Liver (tissue), 3 donors: ENCODE results near the gene BAAT.

Experiments
- GABPA ChIP-seq, 2 donors: IDR thresholded peaks in 1 of 2; conservative IDR thresholded peaks in 1 of 2; 2 replicates each; pipeline ENCODE4 v1.6.1; 2016; ENCODE audit warnings: antibody characterized with exemption in 2 of 2, mild to moderate bottlenecking in 1 of 2, moderate library complexity in 1 of 2
- TAF1 ChIP-seq: conservative IDR thresholded peaks from 2 replicates; pipeline ENCODE4 v1.6.1; 2016; ENCODE audit warnings: antibody characterized with exemption, mild to moderate bottlenecking
- YY1 ChIP-seq: IDR thresholded peaks from 2 replicates; pipeline ENCODE4 v1.6.1; 2016; ENCODE audit warnings: antibody characterized with exemption, mild to moderate bottlenecking
- TF ChIP-seq, protein P1 (sequence below): fragments of 150-350 bp; IDR thresholded peaks from 2 replicates; pipeline ENCODE4 v1.5.1; 2017; ENCODE audit warnings: improper control_type of control experiment, low read depth, low read length; ENCODE audit not compliant: missing input control
- TF ChIP-seq, protein P2 (sequence below): IDR thresholded peaks from 2 replicates; pipeline ENCODE4 v1.6.1; 2016; ENCODE audit warnings: antibody characterized with exemption
- TF ChIP-seq, protein P3 (sequence below): IDR thresholded peaks from 2 replicates; pipeline ENCODE4 v1.6.1; 2016; ENCODE audit warnings: antibody characterized with exemption
- TF ChIP-seq, protein P4 (sequence below): IDR thresholded peaks from 2 replicates; pipeline ENCODE4 v1.6.1; 2016; ENCODE audit warnings: antibody characterized with exemption
- donor health status: healthy.
- donor health status: healthy.

DNA sequence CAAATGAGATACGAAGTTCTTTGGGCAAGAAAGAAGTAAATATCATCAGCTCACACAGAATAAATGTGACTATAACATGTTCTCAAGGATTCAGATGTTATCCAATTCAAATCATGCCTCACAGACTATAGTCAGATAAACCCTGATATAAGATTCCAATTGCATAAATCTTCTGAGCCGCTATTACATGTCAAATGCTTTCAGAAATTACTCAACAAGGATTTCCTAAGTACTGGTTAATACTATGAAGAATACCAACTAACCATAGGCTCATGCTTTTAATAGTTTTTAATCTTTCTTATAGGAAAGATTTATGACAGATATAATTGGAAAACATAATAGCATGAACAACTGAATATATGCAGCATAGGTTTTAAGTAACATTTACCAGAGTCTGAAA lies 73.6 kb downstream of the BAAT start:
- TF ChIP-seq GABPA (IDR thresholded peaks at IDR 0.05 in 1 of 2, conservative IDR thresholded peaks at IDR 0.05 in 1 of 2) (no peak), YY1 (no peak), TAF1 (no peak)
- TF ChIP-seq, protein P1, sequence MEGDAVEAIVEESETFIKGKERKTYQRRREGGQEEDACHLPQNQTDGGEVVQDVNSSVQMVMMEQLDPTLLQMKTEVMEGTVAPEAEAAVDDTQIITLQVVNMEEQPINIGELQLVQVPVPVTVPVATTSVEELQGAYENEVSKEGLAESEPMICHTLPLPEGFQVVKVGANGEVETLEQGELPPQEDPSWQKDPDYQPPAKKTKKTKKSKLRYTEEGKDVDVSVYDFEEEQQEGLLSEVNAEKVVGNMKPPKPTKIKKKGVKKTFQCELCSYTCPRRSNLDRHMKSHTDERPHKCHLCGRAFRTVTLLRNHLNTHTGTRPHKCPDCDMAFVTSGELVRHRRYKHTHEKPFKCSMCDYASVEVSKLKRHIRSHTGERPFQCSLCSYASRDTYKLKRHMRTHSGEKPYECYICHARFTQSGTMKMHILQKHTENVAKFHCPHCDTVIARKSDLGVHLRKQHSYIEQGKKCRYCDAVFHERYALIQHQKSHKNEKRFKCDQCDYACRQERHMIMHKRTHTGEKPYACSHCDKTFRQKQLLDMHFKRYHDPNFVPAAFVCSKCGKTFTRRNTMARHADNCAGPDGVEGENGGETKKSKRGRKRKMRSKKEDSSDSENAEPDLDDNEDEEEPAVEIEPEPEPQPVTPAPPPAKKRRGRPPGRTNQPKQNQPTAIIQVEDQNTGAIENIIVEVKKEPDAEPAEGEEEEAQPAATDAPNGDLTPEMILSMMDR, result no peak
- TF ChIP-seq, protein P2, sequence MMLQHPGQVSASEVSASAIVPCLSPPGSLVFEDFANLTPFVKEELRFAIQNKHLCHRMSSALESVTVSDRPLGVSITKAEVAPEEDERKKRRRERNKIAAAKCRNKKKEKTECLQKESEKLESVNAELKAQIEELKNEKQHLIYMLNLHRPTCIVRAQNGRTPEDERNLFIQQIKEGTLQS, result no peak
- TF ChIP-seq, protein P3, sequence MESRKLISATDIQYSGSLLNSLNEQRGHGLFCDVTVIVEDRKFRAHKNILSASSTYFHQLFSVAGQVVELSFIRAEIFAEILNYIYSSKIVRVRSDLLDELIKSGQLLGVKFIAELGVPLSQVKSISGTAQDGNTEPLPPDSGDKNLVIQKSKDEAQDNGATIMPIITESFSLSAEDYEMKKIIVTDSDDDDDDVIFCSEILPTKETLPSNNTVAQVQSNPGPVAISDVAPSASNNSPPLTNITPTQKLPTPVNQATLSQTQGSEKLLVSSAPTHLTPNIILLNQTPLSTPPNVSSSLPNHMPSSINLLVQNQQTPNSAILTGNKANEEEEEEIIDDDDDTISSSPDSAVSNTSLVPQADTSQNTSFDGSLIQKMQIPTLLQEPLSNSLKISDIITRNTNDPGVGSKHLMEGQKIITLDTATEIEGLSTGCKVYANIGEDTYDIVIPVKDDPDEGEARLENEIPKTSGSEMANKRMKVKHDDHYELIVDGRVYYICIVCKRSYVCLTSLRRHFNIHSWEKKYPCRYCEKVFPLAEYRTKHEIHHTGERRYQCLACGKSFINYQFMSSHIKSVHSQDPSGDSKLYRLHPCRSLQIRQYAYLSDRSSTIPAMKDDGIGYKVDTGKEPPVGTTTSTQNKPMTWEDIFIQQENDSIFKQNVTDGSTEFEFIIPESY, result no peak
- TF ChIP-seq, protein P4, sequence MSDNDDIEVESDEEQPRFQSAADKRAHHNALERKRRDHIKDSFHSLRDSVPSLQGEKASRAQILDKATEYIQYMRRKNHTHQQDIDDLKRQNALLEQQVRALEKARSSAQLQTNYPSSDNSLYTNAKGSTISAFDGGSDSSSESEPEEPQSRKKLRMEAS, result no peak
